CD14-positive monocyte (primary cell): Measurements from ENCODE around the gene MPP1. TPM values are rescaled to one million over a fixed set of nuclear protein-coding genes. Genes with fewer than 3 reads are reported as not detected.

Experiments
- DNase-seq, 3 donors: peaks; one replicate each; pipeline ENCODE4 v3.0.0-alpha.2; 2011 to 2022
- H2AFZ ChIP-seq: 2 replicates; pipeline ENCODE4 v1.6.0; 2012; ENCODE audit warnings: mild to moderate bottlenecking, low read depth, low read length, inconsistent platforms; ENCODE audit not compliant: insufficient read depth, poor library complexity, severe bottlenecking
- H3K27ac ChIP-seq, 2 donors: 1 replicate in 1 of 2; 2 replicates in 1 of 2; pipeline ENCODE4 v1.5.1; 2012 to 2013; ENCODE audit warnings: low read length in 2 of 2, control low read depth in 1 of 2, inconsistent platforms in 1 of 2, low read depth in 1 of 2, mild to moderate bottlenecking in 1 of 2
- H3K27me3 ChIP-seq, 2 donors: one replicate each; pipeline versions ENCODE4 v1.6.0 to v1.6.1; 2011 to 2013; ENCODE audit warnings: low read length in 2 of 2; ENCODE audit not compliant: control insufficient read depth in 2 of 2, insufficient read depth in 2 of 2
- H3K36me3 ChIP-seq, 2 donors: replicated peaks in 1 of 2; 1 replicate in 1 of 2; 2 replicates in 1 of 2; pipeline versions ENCODE4 v1.5.1 to v1.6.1; 2012 to 2013; ENCODE audit warnings: low read length in 2 of 2, control low read depth in 1 of 2, inconsistent platforms in 1 of 2, mild to moderate bottlenecking in 1 of 2; ENCODE audit not compliant: insufficient read depth in 2 of 2, control insufficient read depth in 1 of 2
- H3K4me1 ChIP-seq, 2 donors: 1 replicate in 1 of 2; 2 replicates in 1 of 2; pipeline versions ENCODE4 v1.5.1 to v1.6.1; 2012 to 2013; ENCODE audit warnings: low read length in 2 of 2, control low read depth in 1 of 2, inconsistent platforms in 1 of 2, mild to moderate bottlenecking in 1 of 2, moderate library complexity in 1 of 2; ENCODE audit not compliant: insufficient read depth in 2 of 2, control insufficient read depth in 1 of 2
- H3K4me2 ChIP-seq: replicated peaks from 2 replicates; pipeline ENCODE3; 2012; ENCODE audit warnings: low read length, moderate library complexity, mild to moderate bottlenecking; ENCODE audit not compliant: poor library complexity, severe bottlenecking; ENCODE audit errors: extremely low read depth
- H3K4me3 ChIP-seq, 3 experiments: fragments of 200-600 bp in 1 of 3; sonication (generic) in 1 of 3; replicated peaks in 1 of 3; 1 replicate in 2 of 3; 2 replicates in 1 of 3; pipeline ENCODE4 v1.5.1; 2011 to 2013; ENCODE audit warnings: low read length in 3 of 3, mild to moderate bottlenecking in 3 of 3, control low read depth in 2 of 3, low read depth in 2 of 3, inconsistent platforms in 1 of 3, moderate library complexity in 1 of 3
- H3K79me2 ChIP-seq: 2 replicates; pipeline ENCODE4 v1.6.0; 2012; ENCODE audit warnings: mild to moderate bottlenecking, control low read depth, inconsistent platforms, low read length, moderate library complexity; ENCODE audit not compliant: insufficient read depth
- H3K9ac ChIP-seq: 2 replicates; pipeline ENCODE4 v1.6.0; 2017; ENCODE audit warnings: low read length, mild to moderate bottlenecking; ENCODE audit not compliant: insufficient read depth, poor library complexity, severe bottlenecking
- H3K9me3 ChIP-seq, 2 donors: replicated peaks in 1 of 2; 1 replicate in 1 of 2; 2 replicates in 1 of 2; pipeline versions ENCODE4 v1.5.1 to v1.6.1; 2012 to 2013; ENCODE audit warnings: low read length in 2 of 2, control low read depth in 1 of 2; ENCODE audit not compliant: control insufficient read depth in 1 of 2, insufficient read depth in 1 of 2
- H4K20me1 ChIP-seq: 2 replicates; pipeline ENCODE4 v1.6.0; 2012; ENCODE audit warnings: mild to moderate bottlenecking, low read length, control low read depth, moderate library complexity; ENCODE audit not compliant: insufficient read depth
- H3K27ac Mint-ChIP-seq, 7 donors: one replicate each; pipeline ENCODE4 v1.8.0; 2020; ENCODE audit warnings: mild to moderate bottlenecking in 7 of 7, mixed read lengths in 7 of 7, moderate library complexity in 6 of 7, inconsistent platforms in 2 of 7
- H3K27me3 Mint-ChIP-seq, 3 donors: one replicate each; pipeline ENCODE4 v1.8.0; 2021 to 2022; ENCODE audit warnings: low read depth in 3 of 3, mild to moderate bottlenecking in 3 of 3, mixed read lengths in 3 of 3, moderate library complexity in 3 of 3, inconsistent platforms in 1 of 3
- H3K36me3 Mint-ChIP-seq, 2 donors: one replicate each; pipeline ENCODE4 v1.8.0; 2020; ENCODE audit warnings: mixed read lengths in 2 of 2, inconsistent platforms in 1 of 2, mild to moderate bottlenecking in 1 of 2
- H3K4me1 Mint-ChIP-seq: one replicate; pipeline ENCODE4 v1.8.0; 2020; ENCODE audit warnings: mild to moderate bottlenecking, mixed read lengths
- H3K4me3 Mint-ChIP-seq, 2 donors: one replicate each; pipeline ENCODE4 v1.8.0; 2020; ENCODE audit warnings: mild to moderate bottlenecking in 2 of 2, mixed read lengths in 2 of 2, moderate library complexity in 1 of 2
- H3K9me3 Mint-ChIP-seq, 7 donors: one replicate each; pipeline ENCODE4 v1.8.0; 2020 to 2022; ENCODE audit warnings: mixed read lengths in 7 of 7, mild to moderate bottlenecking in 6 of 7, moderate library complexity in 6 of 7, inconsistent platforms in 2 of 7
- WGBS: methylation state at CpG from one replicate; pipeline ENCODE4 v1.1.5; 2013; ENCODE audit warnings: missing lambda C conversion rate; ENCODE audit not compliant: insufficient coverage; 5-methylcytosine and 5-hydroxymethylcytosine counted together
- intact Hi-C, 2 donors: fragments of 100-400 bp; cut with micrococcal nuclease; formaldehyde crosslinking; loops; one replicate each; pipeline versions ENCODE4 v1.15.0 to v1.15.1; 2023
- polyA plus RNA-seq, 3 donors: library from polyadenylated mRNA; depleted of rRNA in 1 of 3; unstranded in 2 of 3; stranded (reverse) in 1 of 3; fragments of 300-500 nt in 2 of 3; fragments of >200 nt in 1 of 3; fragmentation: Illumina TruSeq in 2 of 3; gene quantifications; 1 replicate in 2 of 3; 2 replicates in 1 of 3; pipeline ENCODE4 v1.2.3, GENCODE V29; 2012 to 2021
- TF ChIP-seq, protein P1 (sequence below): fragments of 200-600 bp; IDR thresholded peaks from one replicate; pipeline ENCODE4 v1.8.0; 2022; ENCODE audit warnings: antibody characterized with exemption, mild to moderate bottlenecking

Gene MPP1
- polyA plus RNA-seq, 3 donors, result 120 to 139 (median 135) TPM

DNA sequence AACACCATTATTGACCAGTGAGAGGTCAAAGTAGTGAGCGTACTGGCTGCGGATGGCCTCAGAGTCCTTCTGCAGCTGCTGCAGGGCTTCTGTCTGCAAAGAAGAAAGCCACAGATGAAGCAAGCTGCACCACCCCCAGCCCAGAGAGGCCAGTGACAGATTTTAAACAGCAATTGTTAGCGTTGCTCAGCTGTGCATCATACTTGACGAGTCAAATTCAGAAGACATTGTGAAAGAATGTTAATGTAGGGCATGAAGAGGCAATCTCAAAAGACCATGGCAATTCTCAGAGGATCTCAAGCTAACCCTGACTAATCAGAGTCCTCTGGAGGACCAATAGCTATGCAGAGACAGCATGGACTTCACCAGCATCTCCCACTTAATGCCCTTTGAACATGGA, 26.0 kb downstream of the MPP1 start:
- TF ChIP-seq, protein P1, sequence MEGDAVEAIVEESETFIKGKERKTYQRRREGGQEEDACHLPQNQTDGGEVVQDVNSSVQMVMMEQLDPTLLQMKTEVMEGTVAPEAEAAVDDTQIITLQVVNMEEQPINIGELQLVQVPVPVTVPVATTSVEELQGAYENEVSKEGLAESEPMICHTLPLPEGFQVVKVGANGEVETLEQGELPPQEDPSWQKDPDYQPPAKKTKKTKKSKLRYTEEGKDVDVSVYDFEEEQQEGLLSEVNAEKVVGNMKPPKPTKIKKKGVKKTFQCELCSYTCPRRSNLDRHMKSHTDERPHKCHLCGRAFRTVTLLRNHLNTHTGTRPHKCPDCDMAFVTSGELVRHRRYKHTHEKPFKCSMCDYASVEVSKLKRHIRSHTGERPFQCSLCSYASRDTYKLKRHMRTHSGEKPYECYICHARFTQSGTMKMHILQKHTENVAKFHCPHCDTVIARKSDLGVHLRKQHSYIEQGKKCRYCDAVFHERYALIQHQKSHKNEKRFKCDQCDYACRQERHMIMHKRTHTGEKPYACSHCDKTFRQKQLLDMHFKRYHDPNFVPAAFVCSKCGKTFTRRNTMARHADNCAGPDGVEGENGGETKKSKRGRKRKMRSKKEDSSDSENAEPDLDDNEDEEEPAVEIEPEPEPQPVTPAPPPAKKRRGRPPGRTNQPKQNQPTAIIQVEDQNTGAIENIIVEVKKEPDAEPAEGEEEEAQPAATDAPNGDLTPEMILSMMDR, result no peak
- Histone ChIP-seq H3K27me3 (no peaks in the 10 kb centered on the region), H3K9ac (no peak overlapping the region), H2AFZ (no peak overlapping the region), H3K9me3 (no peaks in the 10 kb centered on the region), H4K20me1 (peaks cover 6% of the 10 kb centered on the region), H3K79me2 (no peaks in the 10 kb centered on the region), H3K4me1 (peaks cover 5 to 11% of the 10 kb centered on the region in 2 donors), H3K36me3 (peaks cover 64 to 92% of the 10 kb centered on the region in 2 donors), H3K4me2 (no peak overlapping the region), H3K27ac (no peak overlapping the region), H3K4me3 (no peak overlapping the region)
- intact Hi-C loops, result loop anchor here in 1 of 2 donors (10.0 kb wide), 1 partner anchor 56 kb away; the partner anchor contains the start of gene SMIM9
- Mint-ChIP-seq H3K4me1 (peaks cover 10% of the 10 kb centered on the region), H3K27me3 (peaks cover 0 to 2% (median 0%) of the 10 kb centered on the region in 3 donors), H3K36me3 (peaks cover 68 to 73% of the 10 kb centered on the region in 2 donors), H3K4me3 (no peak overlapping the region), H3K9me3 (peaks cover 0 to 3% (median 0%) of the 10 kb centered on the region in 7 donors), H3K27ac (peak overlapping the region in 3 of 7 donors; percentile 21 to 66 (median 26))
- DNase-seq, result no peak
- no CpG with 5 or more reads among the region's 4 CpGs for WGBS

DNA sequence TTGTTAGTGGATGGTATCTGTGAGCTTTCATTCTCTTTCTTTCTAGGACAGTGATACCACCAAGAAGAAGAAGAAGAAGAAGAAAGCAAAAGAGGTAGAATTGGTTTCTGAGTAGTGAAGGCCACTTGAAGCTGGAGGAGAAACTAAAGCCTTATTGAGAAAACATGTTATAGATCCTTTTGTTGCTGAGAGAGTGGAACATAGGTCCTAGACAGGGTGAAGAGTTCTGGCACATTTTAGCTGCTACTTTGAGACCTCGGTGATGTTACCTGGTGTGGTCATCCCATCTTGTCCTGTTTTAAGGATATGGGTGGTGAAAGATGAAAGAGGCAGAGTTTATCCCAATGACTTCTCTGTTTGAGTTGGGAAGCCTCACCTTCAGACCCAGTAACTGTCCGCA, 28.5 kb downstream of the MPP1 start:
- peaks cover 0 to 6% of the 10 kb centered on the region in 2 donors for H3K4me1 ChIP-seq
- no peaks in the 10 kb centered on the region for H3K79me2 ChIP-seq
- H3K4me2 ChIP-seq, result no peak overlapping the region
- H3K9me3 ChIP-seq, result no peaks in the 10 kb centered on the region
- Mint-ChIP-seq H3K4me3 (no peak overlapping the region), H3K27me3 (peaks cover 0 to 2% (median 0%) of the 10 kb centered on the region in 3 donors), H3K36me3 (peaks cover 64 to 69% of the 10 kb centered on the region in 2 donors), H3K27ac (peak overlapping the region in 2 of 7 donors; percentile 12 to 63), H3K4me1 (peaks cover 3% of the 10 kb centered on the region), H3K9me3 (peaks cover 0 to 7% (median 0%) of the 10 kb centered on the region in 7 donors)
- no peaks in the 10 kb centered on the region for H3K27me3 ChIP-seq
- no CpG with 5 or more reads among the region's 2 CpGs for WGBS
- peaks cover 6% of the 10 kb centered on the region for H4K20me1 ChIP-seq
- H3K36me3 ChIP-seq, result peaks cover 67 to 93% of the 10 kb centered on the region in 2 donors
- TF ChIP-seq, protein P1, result no peak
- no peak overlapping the region for H3K9ac ChIP-seq
- intact Hi-C loops, result loop anchor here in 1 of 2 donors (10.0 kb wide), 1 partner anchor 58 kb away; the partner anchor contains the start of gene SMIM9
- H3K27ac ChIP-seq, result no peak overlapping the region
- H3K4me3 ChIP-seq, result no peak overlapping the region
- DNase-seq, result no peak
- no peak overlapping the region for H2AFZ ChIP-seq
